HL-60 (cell line): ENCODE data around the gene IMMP2L.

Experiments
- CTCF ChIP-seq: IDR thresholded peaks from one replicate; pipeline ENCODE4 v1.5.1; 2011; ENCODE audit warnings: low read length, control low read depth, inconsistent platforms; ENCODE audit not compliant: insufficient read depth
- GABPA ChIP-seq: IDR thresholded peaks from 2 replicates; pipeline ENCODE4 v1.6.1; 2012; ENCODE audit warnings: low read depth
- REST ChIP-seq: IDR thresholded peaks from 2 replicates; pipeline ENCODE4 v1.6.1; 2012; ENCODE audit warnings: low read depth; ENCODE audit not compliant: insufficient replicate concordance

- no peak for TF ChIP-seq GABPA
- TF ChIP-seq CTCF, result no peak
- no peak for TF ChIP-seq REST
Measured at GRCh38 chr7:110880971-110881370, 681.3 kb downstream of the IMMP2L start.
